IMR-90 (cell line): ENCODE results near the gene C21orf91. TPM values are rescaled to one million over a fixed set of nuclear protein-coding genes. Genes with fewer than 3 reads are reported as not detected.

Experiments
- ATAC-seq: fragments of 200-7000 bp; cut with Tn5 transposase; 2 replicates; pipeline ENCODE4 v1.9.1; 2020; ENCODE audit warnings: low read depth, mild to moderate bottlenecking, moderate library complexity
- BruUV-seq: library from RNA; stranded (reverse); fragments of 400-500 nt; replicated peaks from 2 replicates; lab custom pipeline; 2021; lab: Mats Ljungman, UMichigan
- CTCF ChIA-PET: fragments of 300-600 bp; formaldehyde crosslinking; extraction: SDS; loops from one replicate; lab custom pipeline; 2021; ENCODE audit warnings: antibody characterized with exemption; lab: Yijun Ruan, JAX
- POLR2A ChIA-PET: fragments of 300-600 bp; sonication (Branson Sonifier 250); formaldehyde crosslinking; loops from one replicate; lab custom pipeline; 2022; ENCODE audit warnings: antibody characterized with exemption; ENCODE audit not compliant: unreplicated experiment; lab: Charles Lee
- DNase-seq: peaks from one replicate; pipeline ENCODE4 v3.0.0; 2013
- H2AFZ ChIP-seq: replicated peaks from 2 replicates; pipeline ENCODE3; 2013; ENCODE audit warnings: low read length, mild to moderate bottlenecking; ENCODE audit not compliant: poor library complexity
- H2AK5ac ChIP-seq: 2 replicates; pipeline ENCODE4 v1.6.1; 2013; ENCODE audit warnings: low read depth, low read length, inconsistent platforms
- H2AK9ac ChIP-seq: replicated peaks from 2 replicates; pipeline ENCODE3; 2013; ENCODE audit warnings: mild to moderate bottlenecking, low read depth, low read length, moderate library complexity; ENCODE audit not compliant: poor library complexity
- H2BK120ac ChIP-seq: 2 replicates; pipeline ENCODE4 v1.6.1; 2013; ENCODE audit warnings: low read depth, low read length, inconsistent platforms
- H2BK15ac ChIP-seq: 3 replicates; pipeline ENCODE4 v1.6.1; 2013; ENCODE audit warnings: low read depth, low read length, inconsistent platforms
- H2BK20ac ChIP-seq: 2 replicates; pipeline ENCODE4 v1.6.1; 2013; ENCODE audit warnings: low read depth, mild to moderate bottlenecking, inconsistent platforms, low read length, moderate library complexity
- H2BK5ac ChIP-seq: 2 replicates; pipeline ENCODE4 v1.6.1; 2013; ENCODE audit warnings: mild to moderate bottlenecking, low read depth, low read length, inconsistent platforms; ENCODE audit not compliant: poor library complexity, severe bottlenecking
- H3K14ac ChIP-seq: replicated peaks from 2 replicates; pipeline ENCODE4 v1.6.1; 2013; ENCODE audit warnings: low read depth, low read length, inconsistent platforms
- H3K18ac ChIP-seq: 2 replicates; pipeline ENCODE4 v1.6.1; 2013; ENCODE audit warnings: low read depth, low read length, control low read depth
- H3K23ac ChIP-seq: 2 replicates; pipeline ENCODE4 v1.6.1; 2013; ENCODE audit warnings: low read depth, low read length, inconsistent platforms
- H3K27ac ChIP-seq: 2 replicates; pipeline ENCODE4 v1.5.1; 2013; ENCODE audit warnings: mild to moderate bottlenecking, control low read depth, low read length; ENCODE audit not compliant: insufficient read depth
- H3K27me3 ChIP-seq: 2 replicates; pipeline ENCODE4 v1.6.1; 2013; ENCODE audit warnings: low read length; ENCODE audit not compliant: control insufficient read depth, insufficient read depth
- H3K36me3 ChIP-seq: 2 replicates; pipeline ENCODE4 v1.6.1; 2013; ENCODE audit warnings: low read length, mixed read lengths; ENCODE audit not compliant: control insufficient read depth, insufficient read depth
- H3K4ac ChIP-seq: 2 replicates; pipeline ENCODE4 v1.6.1; 2013; ENCODE audit warnings: low read depth, low read length, inconsistent platforms
- H3K4me1 ChIP-seq: 2 replicates; pipeline ENCODE4 v1.6.1; 2013; ENCODE audit warnings: low read length, mixed read lengths; ENCODE audit not compliant: control insufficient read depth, insufficient read depth
- H3K4me2 ChIP-seq: 2 replicates; pipeline ENCODE4 v1.6.1; 2013; ENCODE audit warnings: low read depth, mild to moderate bottlenecking, control low read depth, low read length, moderate library complexity
- H3K4me3 ChIP-seq: 2 replicates; pipeline ENCODE4 v1.5.1; 2013; ENCODE audit warnings: low read depth, mild to moderate bottlenecking, control low read depth, low read length, moderate library complexity; ENCODE audit not compliant: insufficient read depth
- H3K56ac ChIP-seq: 2 replicates; pipeline ENCODE4 v1.6.1; 2013; ENCODE audit warnings: low read length, inconsistent platforms; ENCODE audit not compliant: insufficient read depth; ENCODE audit errors: extremely low read depth
- H3K79me1 ChIP-seq, 2 experiments: 2 replicates each; pipeline ENCODE4 v1.6.1; 2013; ENCODE audit warnings: low read length in 2 of 2, inconsistent platforms in 1 of 2, low read depth in 1 of 2
- H3K9ac ChIP-seq: 2 replicates; pipeline ENCODE4 v1.6.1; 2013; ENCODE audit warnings: low read depth, low read length, control low read depth
- H3K9me1 ChIP-seq: 2 replicates; pipeline ENCODE4 v1.6.1; 2013; ENCODE audit warnings: low read length, inconsistent platforms; ENCODE audit not compliant: insufficient read depth
- H3K9me3 ChIP-seq: 2 replicates; pipeline ENCODE4 v1.6.1; 2013; ENCODE audit warnings: low read length; ENCODE audit not compliant: control insufficient read depth, insufficient read depth
- H4K20me1 ChIP-seq: 2 replicates; pipeline ENCODE4 v1.6.1; 2013; ENCODE audit warnings: low read length, inconsistent platforms; ENCODE audit not compliant: insufficient read depth
- H4K5ac ChIP-seq: 2 replicates; pipeline ENCODE4 v1.6.1; 2013; ENCODE audit warnings: mild to moderate bottlenecking, low read depth, low read length, control low read depth
- H4K8ac ChIP-seq, 2 experiments: 2 replicates each; pipeline ENCODE4 v1.6.1; 2013; ENCODE audit warnings: low read depth in 2 of 2, low read length in 2 of 2, control low read depth in 1 of 2, inconsistent platforms in 1 of 2
- H4K91ac ChIP-seq: 2 replicates; pipeline ENCODE4 v1.6.1; 2013; ENCODE audit warnings: low read depth, low read length, inconsistent platforms; ENCODE audit not compliant: insufficient read depth
- RAD21 ChIP-seq: IDR thresholded peaks from 2 replicates; pipeline ENCODE4 v1.6.1; 2012; ENCODE audit warnings: low read length, improper control_type of control experiment
- RFX5 ChIP-seq: IDR thresholded peaks from 2 replicates; pipeline ENCODE4 v1.8.0; 2012; ENCODE audit warnings: low read depth, mild to moderate bottlenecking, low read length, moderate library complexity
- WGBS, 2 experiments: methylation state at CpG; one replicate each; pipeline versions ENCODE4 v1.1.5 to v1.1.7; 2013; ENCODE audit warnings: missing lambda C conversion rate in 2 of 2; ENCODE audit not compliant: insufficient read length in 1 of 2; ENCODE audit errors: extremely low coverage in 2 of 2; 5-methylcytosine and 5-hydroxymethylcytosine counted together
- dilution Hi-C: fragments of 300-500 bp; cut with HindIII; formaldehyde crosslinking; loops from one replicate; pipeline ENCODE4 v1.14.3; 2018; ENCODE audit warnings: low sequenced_read_pairs; ENCODE audit not compliant: unreplicated experiment
- in situ Hi-C: fragments of 300-500 bp; cut with MboI; formaldehyde crosslinking; loops from 3 replicates; pipeline ENCODE4 v1.14.3; 2019; ENCODE audit warnings: low sequenced_read_pairs, inconsistent platforms, mixed read lengths
- intact Hi-C: fragments of 100-400 bp; cut with micrococcal nuclease; formaldehyde crosslinking; loops from 2 replicates; pipeline ENCODE4 v1.10.0; 2022
- polyA plus RNA-seq, 3 experiments: library from polyadenylated mRNA; depleted of rRNA; stranded (reverse); fragments of >200 nt; gene quantifications; 2 replicates each; pipeline ENCODE4 v1.2.3, GENCODE V29; 2012; ENCODE audit warnings: low replicate concordance in 1 of 3
- total RNA-seq: library from RNA; depleted of rRNA; stranded (reverse); fragments of >200 nt; gene quantifications from 2 replicates; pipeline ENCODE4 v1.2.3, GENCODE V29; 2012

C21orf91 gene
- total and polyA plus RNA-seq, 2 of the 4 experiments (the other 2 are of a cell fraction), result 3.7 to 9.3 TPM

DNA sequence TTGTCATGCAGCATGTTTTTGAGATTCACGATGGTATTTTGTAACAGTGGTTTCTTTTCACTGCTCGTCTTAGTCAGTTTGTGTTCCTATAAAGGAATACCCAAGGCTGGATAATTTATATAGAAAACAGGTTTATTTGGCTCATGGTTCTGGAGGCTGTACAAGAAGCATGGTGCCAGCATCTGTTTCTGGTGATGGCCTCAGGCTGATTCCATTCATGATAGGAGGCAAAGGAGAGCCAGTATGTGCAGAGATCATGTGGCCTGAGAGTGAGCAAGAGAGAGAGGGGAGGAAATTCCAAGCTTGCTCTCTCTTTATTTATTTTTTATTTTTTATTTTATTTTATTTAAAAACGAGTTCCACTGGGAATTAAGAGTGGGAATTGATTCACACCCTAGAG lies 2.0 kb upstream of the C21orf91 start:
- Histone ChIP-seq H3K4me2 (no peak overlapping the region), H3K4ac (no peak overlapping the region), H2AK9ac (no peak overlapping the region), H3K9me1 (no peaks in the 10 kb centered on the region), H4K20me1 (peaks cover 8% of the 10 kb centered on the region), H4K8ac (no peak overlapping the region), H4K5ac (no peak overlapping the region), H2BK120ac (no peak overlapping the region), H3K27ac (no peak overlapping the region), H3K36me3 (peaks cover 1% of the 10 kb centered on the region; the same call in 1 of the 2 replicates), H3K4me3 (no peak overlapping the region), H3K79me1 (peaks cover 3 to 14% of the 10 kb centered on the region in 2 experiments; a peak in 3 of 4 replicates), H3K23ac (no peak overlapping the region), H3K4me1 (peaks cover 4% of the 10 kb centered on the region), H3K9ac (no peak overlapping the region), H4K91ac (no peak overlapping the region), H2AK5ac (no peak overlapping the region), H3K14ac (no peak overlapping the region), H3K18ac (no peak overlapping the region), H2AFZ (no peak overlapping the region), H3K9me3 (no peaks in the 10 kb centered on the region), H2BK15ac (no peak overlapping the region), H2BK20ac (no peak overlapping the region), H3K56ac (no peak overlapping the region), H3K27me3 (no peaks in the 10 kb centered on the region), H2BK5ac (no peak overlapping the region)
- no peak for TF ChIP-seq RAD21
- no peak for TF ChIP-seq RFX5
- WGBS, 2 experiments, result no CpG with 5 or more reads among the region's 3 CpGs
- no TSS peak for BruUV-seq
- no peak for DNase-seq
- in situ Hi-C loops (no loop called here), intact Hi-C loops (no loop called here), dilution Hi-C loops (no loop called here)
- CTCF ChIA-PET, result no interaction called here
- no peak for ATAC-seq
- POLR2A ChIA-PET, result no interaction called here
